HEK293 (cell line): ENCODE measurements around the gene AOAH.

Source experiments
- CTCF ChIP-seq: fragments of 450-650 bp; formaldehyde crosslinking; IDR thresholded peaks from 2 replicates; pipeline ENCODE4 v1.5.1; 2016; ENCODE audit warnings: missing biosample characterization, missing genetic modification characterization
- GFI1B ChIP-seq: fragments of 450-650 bp; formaldehyde crosslinking; IDR thresholded peaks from 2 replicates; pipeline ENCODE4 v1.5.1; 2016; ENCODE audit warnings: missing biosample characterization, missing genetic modification characterization
- KLF1 ChIP-seq: fragments of 450-650 bp; formaldehyde crosslinking; IDR thresholded peaks from 2 replicates; pipeline ENCODE4 v1.5.1; 2016; ENCODE audit warnings: missing biosample characterization, missing genetic modification characterization
- RBAK ChIP-seq: fragments of 450-650 bp; formaldehyde crosslinking; IDR thresholded peaks from 2 replicates; pipeline ENCODE4 v1.5.1; 2016; ENCODE audit warnings: missing biosample characterization, missing genetic modification characterization
- ZNF24 ChIP-seq: fragments of 450-650 bp; formaldehyde crosslinking; IDR thresholded peaks from 2 replicates; pipeline ENCODE4 v1.5.1; 2016; ENCODE audit warnings: missing biosample characterization, missing genetic modification characterization
- ZNF335 ChIP-seq: fragments of 450-650 bp; formaldehyde crosslinking; conservative IDR thresholded peaks from 2 replicates; pipeline ENCODE4 v1.5.1; 2016; ENCODE audit warnings: missing biosample characterization, missing genetic modification characterization
- ZNF639 ChIP-seq: fragments of 450-650 bp; formaldehyde crosslinking; IDR thresholded peaks from 2 replicates; pipeline ENCODE4 v1.5.1; 2016; ENCODE audit warnings: missing biosample characterization, missing genetic modification characterization
- ZNF704 ChIP-seq: fragments of 450-650 bp; formaldehyde crosslinking; IDR thresholded peaks from 2 replicates; pipeline ENCODE4 v1.5.1; 2016; ENCODE audit warnings: missing biosample characterization, missing genetic modification characterization

GRCh38 chr7:36633377-36633776 is 90.9 kb downstream of the AOAH start:
- TF ChIP-seq ZNF639 (tag by site-specific recombination) (no peak), CTCF (tag by site-specific recombination) (no peak), ZNF335 (tag by site-specific recombination) (no peak), RBAK (tag by site-specific recombination) (no peak), GFI1B (tag by site-specific recombination) (no peak), ZNF24 (tag by site-specific recombination) (no peak), KLF1 (no peak), ZNF704 (tag by site-specific recombination) (no peak)
